22Rv1 (cell line): ENCODE data around the gene TTBK1.

ENCODE experiments used
- H3K27ac ChIP-seq: fragments of 450-650 bp; 2 replicates; pipeline ENCODE4 v1.5.1; 2017
- CTCF ChIP-seq: fragments of 450-650 bp; IDR thresholded peaks from 2 replicates; pipeline ENCODE4 v1.5.1; 2017; ENCODE audit warnings: mild to moderate bottlenecking
- ZFX ChIP-seq: fragments of 450-650 bp; IDR thresholded peaks from 2 replicates; pipeline ENCODE4 v1.6.1; 2017; ENCODE audit warnings: antibody characterized with exemption, borderline replicate concordance

TTBK1 gene

GRCh38 chr6:43274916-43275597, 31.8 kb downstream of the TTBK1 start:
- TF ChIP-seq CTCF (no peak), ZFX (no peak)
- H3K27ac ChIP-seq: no peak overlapping the region

- no peak for TF ChIP-seq CTCF
- TF ChIP-seq ZFX: no peak
- H3K27ac ChIP-seq: no peak overlapping the region
Observed at GRCh38 chr6:43275801-43276576, 32.7 kb downstream of the TTBK1 start.

GRCh38 chr6:43276577-43277305, 33.5 kb downstream of the TTBK1 start:
- no peak for TF ChIP-seq CTCF
- H3K27ac ChIP-seq: no peak overlapping the region

- H3K27ac ChIP-seq: no peak overlapping the region
- no peak for TF ChIP-seq ZFX
- no peak for TF ChIP-seq CTCF
Observed at GRCh38 chr6:43277306-43277642, 34.0 kb downstream of the TTBK1 start.

GRCh38 chr6:43277643-43278523, 34.6 kb downstream of the TTBK1 start:
- H3K27ac ChIP-seq: no peak overlapping the region
- no peak for TF ChIP-seq CTCF
- no peak for TF ChIP-seq ZFX

GRCh38 chr6:43278524-43279078, 35.3 kb downstream of the TTBK1 start:
- no peak overlapping the region for H3K27ac ChIP-seq
- TF ChIP-seq ZFX (no peak), CTCF (no peak)
